K562 (cell line): ENCODE data around the gene LRMDA. TPM values are rescaled to one million over a fixed set of nuclear protein-coding genes. Genes with fewer than 3 reads are reported as not detected.

ENCODE experiments used
- ATAC-seq: fragments of 200-7000 bp; cut with Tn5 transposase; 3 replicates; pipeline ENCODE4 v1.9.1; 2020; ENCODE audit warnings: moderate library complexity
- BruUV-seq: library from RNA; stranded (reverse); fragments of 400-500 nt; replicated peaks from 2 replicates; lab custom pipeline; 2021; lab: Mats Ljungman, UMichigan
- CTCF ChIA-PET: fragments of 300-600 bp; formaldehyde crosslinking; extraction: SDS; loops from one replicate; lab custom pipeline; 2021; ENCODE audit warnings: low intra/inter-chr PET ratio; lab: Yijun Ruan, JAX
- POLR2A ChIA-PET: fragments of 300-600, 350-650 bp; sonication (Branson Sonifier 250); formaldehyde crosslinking; extraction: SDS; loops from one replicate; lab custom pipeline; 2021; ENCODE audit warnings: antibody characterized with exemption, inconsistent platforms; lab: Yijun Ruan, JAX
- DNase-seq, 4 experiments: peaks; one replicate each; pipeline versions ENCODE4 v3.0.0 to v3.0.0-alpha.2; 2011 to 2018; ENCODE audit warnings: low spot score in 3 of 4, mixed read lengths in 3 of 4; ENCODE audit errors: extremely low read depth in 1 of 4
- FAIRE-seq: peaks from 2 replicates; lab custom pipeline; 2011; peaks lifted over from hg19 to GRCh38; lab: Jason Lieb, UNC
- H2AFZ ChIP-seq: 2 replicates; pipeline ENCODE4 v1.6.0; 2011; ENCODE audit warnings: low read depth, low read length, control low read depth, inconsistent platforms
- H3K27ac ChIP-seq: fragments of 200-600 bp; 3 replicates; pipeline ENCODE4 v1.8.0; 2011; ENCODE audit warnings: low read depth, mild to moderate bottlenecking, control low read depth, inconsistent platforms, low read length, moderate library complexity, mixed read lengths; ENCODE audit errors: extremely low read depth
- H3K27me3 ChIP-seq, 2 experiments: fragments of 300-600 bp in 1 of 2; 2 replicates in 1 of 2; 3 replicates in 1 of 2; pipeline versions ENCODE4 v1.6.0 to v1.8.0; 2011; ENCODE audit warnings: inconsistent platforms in 2 of 2, low read length in 2 of 2, mild to moderate bottlenecking in 1 of 2, mixed read lengths in 1 of 2, moderate library complexity in 1 of 2; ENCODE audit not compliant: control insufficient read depth in 2 of 2, insufficient read depth in 2 of 2
- H3K36me3 ChIP-seq: fragments of 300-600 bp; 3 replicates; pipeline ENCODE4 v1.8.0; 2011; ENCODE audit warnings: mild to moderate bottlenecking, low read length, inconsistent platforms; ENCODE audit not compliant: control insufficient read depth, insufficient read depth
- H3K4me1 ChIP-seq, 2 experiments: fragments of 200-600 bp in 1 of 2; replicated peaks in 1 of 2; 2 replicates in 1 of 2; 3 replicates in 1 of 2; pipeline versions ENCODE4 v1.5.1 to v1.8.0; 2011; ENCODE audit warnings: inconsistent platforms in 2 of 2, low read length in 2 of 2, mild to moderate bottlenecking in 1 of 2, mixed read lengths in 1 of 2, moderate library complexity in 1 of 2; ENCODE audit not compliant: control insufficient read depth in 2 of 2, insufficient read depth in 2 of 2
- H3K4me2 ChIP-seq: 2 replicates; pipeline ENCODE4 v1.6.1; 2011; ENCODE audit warnings: low read length, control low read depth, inconsistent platforms, mixed read lengths; ENCODE audit not compliant: insufficient read depth
- H3K4me3 ChIP-seq: fragments of 200-600 bp; sonication (generic), shearing (Covaris generic); 2 replicates; pipeline ENCODE4 v1.5.1; 2016; ENCODE audit warnings: control low read depth, inconsistent platforms
- H3K79me2 ChIP-seq: fragments of 200-600 bp; 3 replicates; pipeline ENCODE4 v1.8.0; 2011; ENCODE audit warnings: low read length, inconsistent platforms; ENCODE audit not compliant: control insufficient read depth, insufficient read depth
- H3K9ac ChIP-seq, 2 experiments: 2 replicates each; pipeline versions ENCODE4 v1.6.0 to v1.6.1; 2011; ENCODE audit warnings: low read depth in 2 of 2, low read length in 2 of 2, control low read depth in 1 of 2, inconsistent platforms in 1 of 2, mild to moderate bottlenecking in 1 of 2, mixed read lengths in 1 of 2; ENCODE audit not compliant: insufficient read depth in 1 of 2
- H3K9me1 ChIP-seq: one replicate; pipeline ENCODE4 v1.6.0; 2011; ENCODE audit warnings: inconsistent platforms, mild to moderate bottlenecking, low read length, moderate library complexity; ENCODE audit not compliant: control insufficient read depth, insufficient read depth
- H3K9me3 ChIP-seq: replicated peaks from 2 replicates; pipeline ENCODE4 v1.5.1; 2011; ENCODE audit warnings: low read depth, low read length, inconsistent platforms; ENCODE audit not compliant: control insufficient read depth, insufficient read depth
- H4K20me1 ChIP-seq: replicated peaks from 2 replicates; pipeline ENCODE4 v1.6.1; 2011; ENCODE audit warnings: low read length, inconsistent platforms, mixed read lengths; ENCODE audit not compliant: control insufficient read depth, insufficient read depth
- CBFA2T2 ChIP-seq: fragments of 450-650 bp; conservative IDR thresholded peaks from 2 replicates; pipeline ENCODE4 v1.6.1; 2017; ENCODE audit warnings: mild to moderate bottlenecking
- CBX8 ChIP-seq: fragments of 200-600 bp; sonication (generic); IDR thresholded peaks from 2 replicates; pipeline ENCODE4 v1.6.1; 2012; ENCODE audit warnings: borderline replicate concordance, mixed run types, low read depth, mild to moderate bottlenecking, moderate library complexity, mixed read lengths, low read length, control low read depth, inconsistent platforms; ENCODE audit not compliant: poor library complexity, severe bottlenecking; ENCODE audit errors: extremely low read depth
- HCFC1 ChIP-seq: IDR thresholded peaks from 2 replicates; pipeline ENCODE4 v1.6.1; 2012; ENCODE audit warnings: low read depth, low read length, improper control_type of control experiment
- MEIS2 ChIP-seq: fragments of 450-650 bp; IDR thresholded peaks from 2 replicates; pipeline ENCODE4 v1.6.1; 2014; ENCODE audit warnings: mild to moderate bottlenecking; ENCODE audit not compliant: partially characterized antibody
- MXI1 ChIP-seq: IDR thresholded peaks from 2 replicates; pipeline ENCODE4 v1.6.1; 2011; ENCODE audit warnings: low read depth, mild to moderate bottlenecking, improper control_type of control experiment, low read length
- PBX2 ChIP-seq, 2 experiments: IDR thresholded peaks in 1 of 2; conservative IDR thresholded peaks in 1 of 2; 2 replicates each; pipeline ENCODE4 v1.6.1; 2016; ENCODE audit warnings: low read depth in 2 of 2, mild to moderate bottlenecking in 1 of 2, missing compliant biosample characterization in 1 of 2, missing genetic modification characterization in 1 of 2, moderate library complexity in 1 of 2
- SIRT6 ChIP-seq: IDR thresholded peaks from one replicate; pipeline ENCODE4 v1.6.1; 2012; ENCODE audit warnings: low read depth, mild to moderate bottlenecking, control low read depth, inconsistent platforms, low read length, moderate library complexity
- ZNF77 ChIP-seq: fragments of 250-450 bp; sonication (Bioruptor Pico); IDR thresholded peaks from 2 replicates; pipeline ENCODE4 v1.5.0; 2020
- WGBS: fragments of 100-300 bp; shearing (Covaris generic); methylation state at CpG from one replicate; pipeline ENCODE4 v1.1.6; 2016; ENCODE audit warnings: low coverage, mixed read lengths; ENCODE audit not compliant: insufficient coverage; ENCODE audit errors: missing lambda C conversion rate; 5-methylcytosine and 5-hydroxymethylcytosine counted together
- in situ Hi-C: fragments of 300-500 bp; cut with MboI; formaldehyde crosslinking; loops from 4 replicates; pipeline ENCODE4 v1.15.0; 2018; ENCODE audit warnings: inconsistent platforms, mixed read lengths
- intact Hi-C: fragments of 100-400 bp; cut with micrococcal nuclease; formaldehyde crosslinking; loops from 2 replicates; pipeline ENCODE4 v1.14.2; 2022
- polyA plus RNA-seq, 8 experiments: library from polyadenylated mRNA; depleted of rRNA in 4 of 8; stranded (reverse) in 5 of 8; unstranded in 3 of 8; fragments of >200 nt; fragmentation: Nextera tagmentation in 2 of 8; fragmentation: Illumina TruSeq in 1 of 8; extraction: Ambion mirVana in 2 of 8; extraction: Trizol in 1 of 8; gene quantifications; 2 replicates each; pipeline versions ENCODE4 v1.2.1 to v1.2.3, GENCODE V29; 2011 to 2014; ENCODE audit warnings: inconsistent platforms in 1 of 8, missing spikeins in 1 of 8
- total RNA-seq, 7 experiments: library from RNA; depleted of rRNA in 6 of 7; stranded (reverse); fragments of >200 nt in 6 of 7; fragmentation: Illumina TruSeq in 2 of 7; extraction: Trizol in 2 of 7; gene quantifications; 2 replicates each; pipeline versions ENCODE4 v1.2.1 to v1.2.3, GENCODE V29; 2011 to 2021; ENCODE audit warnings: low replicate concordance in 1 of 7
- TF ChIP-seq, protein P1 (sequence below): fragments of 250-450 bp; sonication (Bioruptor Pico); IDR thresholded peaks from 2 replicates; pipeline ENCODE4 v1.5.0; 2021; ENCODE audit warnings: mild to moderate bottlenecking, borderline replicate concordance
- TF ChIP-seq, protein P2 (sequence below): IDR thresholded peaks from 2 replicates; pipeline ENCODE4 v1.6.1; 2016; ENCODE audit warnings: missing genetic modification characterization, missing compliant biosample characterization

The LRMDA gene
- total and polyA plus RNA-seq, 9 of the 15 experiments (the other 6 are each of a cell fraction or from before 2014, with no cell fraction given): 0.25 TPM; not detected in 8

GRCh38 chr10:75402486-75403143, 28.8 kb upstream of the LRMDA start:
- Histone ChIP-seq H3K9me3 (no peaks in the 10 kb centered on the region), H3K4me2 (no peak overlapping the region), H3K27me3 (peaks cover 58 to 86% of the 10 kb centered on the region in 2 experiments), H4K20me1 (peaks cover 4% of the 10 kb centered on the region; the same call in 1 of the 2 replicates), H3K4me1 (peaks cover 0 to 69% of the 10 kb centered on the region in 2 experiments; a peak in 2 of 5 replicates), H3K9ac (no peak overlapping the region), H3K27ac (no peak overlapping the region), H3K36me3 (no peaks in the 10 kb centered on the region), H2AFZ (no peak overlapping the region), H3K9me1 (no peaks in the 10 kb centered on the region), H3K4me3 (no peak overlapping the region), H3K79me2 (no peaks in the 10 kb centered on the region)
- CTCF ChIA-PET: no interaction called here
- DNase-seq (no peak), ATAC-seq (no peak), FAIRE-seq (no peak)
- BruUV-seq: no TSS peak
- 8% methylated on average over 24 of the region's 42 CpGs for WGBS
- POLR2A ChIA-PET: no interaction called here
- in situ Hi-C loops (no loop called here), intact Hi-C loops (loop anchor here (5.0 to 10.0 kb wide), 4 partner anchors 522 to 1582 kb away; no protein-coding TSS in a partner anchor)
- TF ChIP-seq, protein P1, sequence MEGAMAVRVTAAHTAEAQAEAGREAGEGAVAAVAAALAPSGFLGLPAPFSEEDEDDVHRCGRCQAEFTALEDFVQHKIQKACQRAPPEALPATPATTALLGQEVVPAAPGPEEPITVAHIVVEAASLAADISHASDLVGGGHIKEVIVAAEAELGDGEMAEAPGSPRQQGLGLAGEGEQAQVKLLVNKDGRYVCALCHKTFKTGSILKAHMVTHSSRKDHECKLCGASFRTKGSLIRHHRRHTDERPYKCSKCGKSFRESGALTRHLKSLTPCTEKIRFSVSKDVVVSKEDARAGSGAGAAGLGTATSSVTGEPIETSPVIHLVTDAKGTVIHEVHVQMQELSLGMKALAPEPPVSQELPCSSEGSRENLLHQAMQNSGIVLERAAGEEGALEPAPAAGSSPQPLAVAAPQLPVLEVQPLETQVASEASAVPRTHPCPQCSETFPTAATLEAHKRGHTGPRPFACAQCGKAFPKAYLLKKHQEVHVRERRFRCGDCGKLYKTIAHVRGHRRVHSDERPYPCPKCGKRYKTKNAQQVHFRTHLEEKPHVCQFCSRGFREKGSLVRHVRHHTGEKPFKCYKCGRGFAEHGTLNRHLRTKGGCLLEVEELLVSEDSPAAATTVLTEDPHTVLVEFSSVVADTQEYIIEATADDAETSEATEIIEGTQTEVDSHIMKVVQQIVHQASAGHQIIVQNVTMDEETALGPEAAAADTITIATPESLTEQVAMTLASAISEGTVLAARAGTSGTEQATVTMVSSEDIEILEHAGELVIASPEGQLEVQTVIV: no peak
- TF ChIP-seq, protein P2, sequence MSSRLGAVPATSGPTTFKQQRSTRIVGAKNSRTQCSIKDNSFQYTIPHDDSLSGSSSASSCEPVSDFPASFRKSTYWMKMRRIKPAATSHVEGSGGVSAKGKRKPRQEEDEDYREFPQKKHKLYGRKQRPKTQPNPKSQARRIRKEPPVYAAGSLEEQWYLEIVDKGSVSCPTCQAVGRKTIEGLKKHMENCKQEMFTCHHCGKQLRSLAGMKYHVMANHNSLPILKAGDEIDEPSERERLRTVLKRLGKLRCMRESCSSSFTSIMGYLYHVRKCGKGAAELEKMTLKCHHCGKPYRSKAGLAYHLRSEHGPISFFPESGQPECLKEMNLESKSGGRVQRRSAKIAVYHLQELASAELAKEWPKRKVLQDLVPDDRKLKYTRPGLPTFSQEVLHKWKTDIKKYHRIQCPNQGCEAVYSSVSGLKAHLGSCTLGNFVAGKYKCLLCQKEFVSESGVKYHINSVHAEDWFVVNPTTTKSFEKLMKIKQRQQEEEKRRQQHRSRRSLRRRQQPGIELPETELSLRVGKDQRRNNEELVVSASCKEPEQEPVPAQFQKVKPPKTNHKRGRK (tag): peak; percentile 55; the same call in 1 of the 2 replicates
- TF ChIP-seq PBX2 (CRISPR knock-in tag; IDR thresholded peaks at IDR 0.05; ENCODE audit: low read depth) (no peak), PBX2 (tag; conservative IDR thresholded peaks at IDR 0.05; ENCODE audit: low read depth) (peak; percentile 93), CBX8 (no peak), MEIS2 (peak; percentile 86), HCFC1 (no peak), ZNF77 (CRISPR knock-in tag) (no peak), CBFA2T2 (no peak), SIRT6 (no peak), MXI1 (no peak)
